Lung (tissue), 12 donors: ENCODE measurements around the gene HTT. TPM values are rescaled to one million over a fixed set of nuclear protein-coding genes. Genes with fewer than 3 reads are reported as not detected.

ENCODE experiments used
- ATAC-seq: fragments of 200-7000 bp; cut with Tn5 transposase; one replicate; pipeline ENCODE4 v1.9.1; 2020; ENCODE audit warnings: moderate number of reproducible peaks; ENCODE audit not compliant: insufficient read depth, low FRiP score
- DNase-seq, 3 donors: peaks; one replicate each; pipeline ENCODE4 v3.0.0-alpha.2; 2013 to 2017
- H3K27ac ChIP-seq, 2 donors: one replicate each; pipeline ENCODE4 v1.5.1; 2013; ENCODE audit warnings: mild to moderate bottlenecking in 2 of 2, moderate library complexity in 2 of 2, control low read depth in 1 of 2, inconsistent platforms in 1 of 2, low read depth in 1 of 2, low read length in 1 of 2
- H3K27me3 ChIP-seq, 3 donors: one replicate each; pipeline ENCODE4 v1.5.1; 2013; ENCODE audit warnings: low read length in 2 of 3; ENCODE audit not compliant: control insufficient read depth in 3 of 3, insufficient read depth in 3 of 3
- H3K36me3 ChIP-seq, 4 donors: one replicate each; pipeline ENCODE4 v1.5.1; 2013; ENCODE audit warnings: low read length in 4 of 4, mild to moderate bottlenecking in 1 of 4, moderate library complexity in 1 of 4; ENCODE audit not compliant: control insufficient read depth in 4 of 4, insufficient read depth in 4 of 4
- H3K4me1 ChIP-seq, 5 donors: one replicate each; pipeline ENCODE4 v1.5.1; 2013; ENCODE audit warnings: low read length in 5 of 5, mild to moderate bottlenecking in 2 of 5, moderate library complexity in 1 of 5; ENCODE audit not compliant: control insufficient read depth in 5 of 5, insufficient read depth in 5 of 5
- H3K4me3 ChIP-seq: one replicate; pipeline ENCODE4 v1.5.1; 2013; ENCODE audit warnings: mild to moderate bottlenecking, control low read depth, moderate library complexity
- H3K9ac ChIP-seq, 2 donors: one replicate each; pipeline ENCODE4 v1.5.1; 2013; ENCODE audit warnings: low read length in 2 of 2, control low read depth in 1 of 2; ENCODE audit not compliant: insufficient read depth in 1 of 2
- H3K9me3 ChIP-seq, 4 donors: one replicate each; pipeline ENCODE4 v1.5.1; 2013; ENCODE audit warnings: low read length in 3 of 4, mild to moderate bottlenecking in 1 of 4, moderate library complexity in 1 of 4; ENCODE audit not compliant: control insufficient read depth in 4 of 4, insufficient read depth in 3 of 4
- WGBS, 2 donors: extraction: QIAGEN DNeasy Blood & Tissue Kit; methylation state at CpG; one replicate each; pipeline ENCODE4 v1.1.7; 2013; 5-methylcytosine and 5-hydroxymethylcytosine counted together
- polyA plus RNA-seq, 2 donors: library from polyadenylated mRNA; stranded (reverse); fragments of 200-250 nt; gene quantifications; one replicate each; pipeline ENCODE4 v1.2.1, GENCODE V29; 2013
- total RNA-seq, 2 donors: library from RNA; depleted of rRNA in 1 of 2; stranded (reverse); fragments of >200 nt in 1 of 2; gene quantifications; one replicate each; pipeline ENCODE4 v1.2.1, GENCODE V29; 2014 to 2021
- TF ChIP-seq, protein P1 (sequence below): IDR thresholded peaks from 2 replicates; pipeline ENCODE4 v1.5.1; 2012; ENCODE audit warnings: mild to moderate bottlenecking; ENCODE audit errors: control extremely low read depth, extremely low read depth
- donor health status: control.
- donor health status: control.
- donor health status: Bipolar disorder and iron deficiency.
- donor health status: healthy.
- donor health status: DM: yes; HTN: yes; CAD: no.

Gene HTT
- total and polyA plus RNA-seq, 4 donors, result 17.0 to 109 (median 48.4) TPM

DNA sequence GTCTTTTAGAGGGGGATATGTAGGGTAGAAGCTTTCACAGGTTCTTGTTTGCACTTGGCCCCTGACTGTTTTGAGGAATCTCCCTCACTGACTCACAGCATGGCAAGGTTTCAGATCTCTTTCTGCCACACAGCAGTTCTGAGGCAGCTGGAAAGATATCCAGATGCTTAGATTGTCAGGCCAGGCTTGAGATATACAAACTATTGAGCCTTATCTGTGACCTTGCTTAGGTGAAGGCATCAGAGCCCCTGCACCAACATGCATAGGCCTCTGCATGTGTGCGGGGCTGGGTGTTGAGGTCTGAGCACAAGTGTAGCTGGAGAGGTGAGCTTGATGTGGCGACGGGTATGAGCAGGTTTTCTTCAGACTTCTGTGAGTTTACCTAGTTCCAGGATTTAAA is 93.5 kb downstream of the HTT start:
- Histone ChIP-seq H3K4me3 (no peak overlapping the region), H3K9me3 (no peaks in the 10 kb centered on the region), H3K36me3 (peaks cover 6 to 20% (median 12%) of the 10 kb centered on the region in 4 donors), H3K4me1 (no peaks in the 10 kb centered on the region), H3K27me3 (no peaks in the 10 kb centered on the region), H3K27ac (no peak overlapping the region), H3K9ac (no peak overlapping the region)
- TF ChIP-seq, protein P1, sequence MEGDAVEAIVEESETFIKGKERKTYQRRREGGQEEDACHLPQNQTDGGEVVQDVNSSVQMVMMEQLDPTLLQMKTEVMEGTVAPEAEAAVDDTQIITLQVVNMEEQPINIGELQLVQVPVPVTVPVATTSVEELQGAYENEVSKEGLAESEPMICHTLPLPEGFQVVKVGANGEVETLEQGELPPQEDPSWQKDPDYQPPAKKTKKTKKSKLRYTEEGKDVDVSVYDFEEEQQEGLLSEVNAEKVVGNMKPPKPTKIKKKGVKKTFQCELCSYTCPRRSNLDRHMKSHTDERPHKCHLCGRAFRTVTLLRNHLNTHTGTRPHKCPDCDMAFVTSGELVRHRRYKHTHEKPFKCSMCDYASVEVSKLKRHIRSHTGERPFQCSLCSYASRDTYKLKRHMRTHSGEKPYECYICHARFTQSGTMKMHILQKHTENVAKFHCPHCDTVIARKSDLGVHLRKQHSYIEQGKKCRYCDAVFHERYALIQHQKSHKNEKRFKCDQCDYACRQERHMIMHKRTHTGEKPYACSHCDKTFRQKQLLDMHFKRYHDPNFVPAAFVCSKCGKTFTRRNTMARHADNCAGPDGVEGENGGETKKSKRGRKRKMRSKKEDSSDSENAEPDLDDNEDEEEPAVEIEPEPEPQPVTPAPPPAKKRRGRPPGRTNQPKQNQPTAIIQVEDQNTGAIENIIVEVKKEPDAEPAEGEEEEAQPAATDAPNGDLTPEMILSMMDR, result no peak
- ATAC-seq, result no peak
- WGBS, 2 donors, result 85 to 91% methylated on average over 3 of the region's 3 CpGs
- no peak for DNase-seq

- WGBS, 2 donors, result 84 to 88% methylated on average over 12 of the region's 12 CpGs
- no peak overlapping the region for H3K27ac ChIP-seq
- DNase-seq (no peak), ATAC-seq (no peak)
- TF ChIP-seq, protein P1, result no peak
- H3K4me1 ChIP-seq, result peaks cover 0 to 11% (median 5%) of the 10 kb centered on the region in 5 donors
- H3K9me3 ChIP-seq, result peaks cover 0 to 3% (median 0%) of the 10 kb centered on the region in 4 donors
- no peaks in the 10 kb centered on the region for H3K27me3 ChIP-seq
- no peak overlapping the region for H3K9ac ChIP-seq
- H3K4me3 ChIP-seq, result no peak overlapping the region
- peaks cover 24 to 40% (median 27%) of the 10 kb centered on the region in 4 donors for H3K36me3 ChIP-seq
Observed at GRCh38 chr4:3174371-3175338, 100.2 kb downstream of the HTT start.

- H3K9ac ChIP-seq, result no peak overlapping the region
- ATAC-seq (no peak), DNase-seq (no peak)
- H3K4me3 ChIP-seq, result no peak overlapping the region
- peaks cover 0 to 11% (median 5%) of the 10 kb centered on the region in 5 donors for H3K4me1 ChIP-seq
- no peak overlapping the region for H3K27ac ChIP-seq
- H3K36me3 ChIP-seq, result peaks cover 24 to 38% (median 30%) of the 10 kb centered on the region in 4 donors
- H3K9me3 ChIP-seq, result peaks cover 0 to 3% (median 0%) of the 10 kb centered on the region in 4 donors
- no peaks in the 10 kb centered on the region for H3K27me3 ChIP-seq
- TF ChIP-seq, protein P1, result no peak
- WGBS, 2 donors, result 90 to 92% methylated on average over 11 of the region's 11 CpGs
Observed at GRCh38 chr4:3176367-3177229, 102.1 kb downstream of the HTT start.
